T-helper 22 cell (primary cell): ENCODE results near the gene LPAR2.

Source experiments
- DNase-seq: peaks from one replicate; pipeline ENCODE4 v3.0.0-alpha.2; 2020; ENCODE audit warnings: low read depth

The LPAR2 gene

DNA sequence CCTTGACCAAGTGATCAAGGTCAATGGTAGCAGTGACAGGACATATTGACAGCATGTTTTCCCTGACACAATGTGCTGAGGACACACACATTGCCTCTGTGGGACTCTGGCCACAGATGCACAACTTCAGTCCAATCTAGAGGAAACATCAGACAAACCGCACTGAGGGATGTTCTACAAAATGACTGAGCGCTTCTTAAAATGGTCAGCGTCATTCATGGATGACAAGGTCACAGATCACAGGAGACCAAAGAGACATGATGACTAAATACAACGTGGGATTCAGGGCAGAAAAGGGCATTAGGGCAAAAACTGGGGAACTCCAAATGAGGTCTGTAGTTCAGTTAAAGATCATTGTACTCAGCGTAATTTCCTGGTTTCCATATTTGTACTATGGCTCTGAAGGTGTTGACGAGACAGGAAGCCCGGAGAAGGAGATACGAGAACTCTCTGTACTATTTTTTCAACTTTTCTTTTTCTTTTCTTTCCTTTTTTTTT lies 30.2 kb downstream of the LPAR2 start:
- DNase-seq = peak; percentile 66

DNA sequence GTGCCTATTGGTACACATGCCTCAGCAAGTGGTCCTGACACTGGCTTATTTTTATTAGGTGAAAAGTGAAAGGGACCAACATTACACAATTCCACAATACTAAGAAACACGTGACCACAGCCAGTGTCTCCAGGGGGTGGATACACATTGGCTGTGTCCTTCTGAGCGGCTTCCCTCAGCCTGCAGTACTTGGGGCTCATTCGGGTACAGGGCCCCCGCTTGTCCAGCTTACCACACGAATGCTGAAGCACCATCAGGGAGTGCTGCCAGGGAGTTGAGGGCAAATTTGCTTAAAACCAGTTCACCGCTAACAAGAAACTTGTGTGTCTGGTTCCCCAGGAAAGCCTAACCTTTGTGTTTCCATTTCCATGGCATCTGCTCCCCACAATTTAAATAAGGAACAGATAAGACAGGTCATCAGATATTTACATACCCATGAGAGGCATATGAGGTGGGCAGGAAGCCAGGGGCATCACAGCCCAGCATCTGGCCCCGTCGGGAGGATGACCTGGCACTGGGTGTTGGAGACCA lies 32.8 kb downstream of the LPAR2 start:
- no peak for DNase-seq

DNA sequence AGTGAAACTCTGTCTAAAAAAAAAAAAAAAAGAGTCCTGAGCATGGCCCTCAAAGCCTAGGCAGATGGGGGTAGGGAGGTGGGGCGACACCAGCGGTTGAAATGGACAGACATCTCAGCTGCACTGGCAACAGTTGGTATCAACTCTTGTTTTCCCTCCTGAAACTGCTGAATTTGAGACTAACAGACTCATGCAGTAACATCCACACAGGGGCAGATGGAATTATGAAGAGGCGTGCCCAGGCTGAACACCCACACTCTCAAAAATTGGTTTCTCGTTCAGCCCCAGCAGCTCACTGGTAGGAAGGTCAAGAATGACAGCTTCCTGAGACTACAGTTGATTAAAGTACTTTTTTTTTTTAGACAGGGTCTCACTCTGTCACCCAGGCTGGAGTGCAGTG lies 33.6 kb downstream of the LPAR2 start:
- no peak for DNase-seq

- DNase-seq = no peak
Measured at GRCh38 chr19:19592690-19593089, 35.3 kb downstream of the LPAR2 start.

DNA sequence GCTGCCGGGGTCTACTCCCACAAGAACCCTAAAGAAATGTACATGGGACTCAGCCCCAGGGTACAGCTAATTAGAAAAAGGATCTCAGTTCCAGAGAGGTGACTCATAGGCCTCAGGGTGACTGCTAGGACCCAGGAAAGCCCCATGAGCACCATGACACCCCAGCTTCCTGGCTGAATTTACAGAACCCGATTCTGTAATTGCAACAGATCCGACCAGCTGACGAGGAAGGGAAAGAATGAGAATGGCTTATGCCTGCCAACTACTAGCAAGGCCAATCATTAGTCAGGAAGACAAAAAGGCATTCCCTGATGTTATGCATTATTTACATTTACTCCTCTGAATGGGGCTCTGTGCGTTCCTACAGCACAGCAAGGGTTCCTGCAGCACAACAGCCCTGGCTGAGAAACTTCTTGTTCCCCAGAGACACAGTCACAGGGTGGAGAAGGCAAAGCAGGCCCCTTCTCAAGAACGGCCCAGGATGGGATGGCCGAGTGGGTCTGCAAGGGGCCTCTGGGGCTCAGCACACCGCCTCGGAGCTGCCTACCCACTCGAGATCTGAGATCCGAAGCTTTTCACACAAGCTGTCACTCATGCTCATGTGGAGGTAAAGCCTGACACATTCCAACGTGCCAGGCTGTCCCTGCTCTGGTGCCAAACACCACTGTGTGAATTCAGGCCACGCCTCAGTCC lies 36.7 kb downstream of the LPAR2 start:
- DNase-seq = peak; percentile 77

GRCh38 chr19:19588546-19588945 lies 39.5 kb downstream of the LPAR2 start:
- no peak for DNase-seq

DNA sequence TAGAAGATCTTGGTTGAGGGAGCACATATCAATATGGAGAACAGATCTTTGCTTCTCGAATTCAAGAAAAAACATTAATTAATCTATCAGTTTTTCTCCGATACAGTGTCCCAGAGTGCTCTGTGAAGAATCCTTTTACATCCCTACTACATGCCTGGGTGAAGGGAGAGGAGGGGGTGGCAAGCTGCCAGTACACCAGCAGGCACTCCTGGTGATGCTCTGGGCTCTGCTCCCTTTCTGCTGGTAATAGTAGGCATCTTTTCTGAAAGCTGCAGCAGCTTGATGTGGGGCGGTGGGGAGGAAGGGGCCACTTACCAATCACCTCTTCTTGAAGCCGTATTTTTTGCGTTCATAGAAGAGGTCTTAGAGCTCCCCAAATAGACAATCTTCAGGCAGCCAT lies 40.2 kb downstream of the LPAR2 start:
- DNase-seq = no peak

DNA sequence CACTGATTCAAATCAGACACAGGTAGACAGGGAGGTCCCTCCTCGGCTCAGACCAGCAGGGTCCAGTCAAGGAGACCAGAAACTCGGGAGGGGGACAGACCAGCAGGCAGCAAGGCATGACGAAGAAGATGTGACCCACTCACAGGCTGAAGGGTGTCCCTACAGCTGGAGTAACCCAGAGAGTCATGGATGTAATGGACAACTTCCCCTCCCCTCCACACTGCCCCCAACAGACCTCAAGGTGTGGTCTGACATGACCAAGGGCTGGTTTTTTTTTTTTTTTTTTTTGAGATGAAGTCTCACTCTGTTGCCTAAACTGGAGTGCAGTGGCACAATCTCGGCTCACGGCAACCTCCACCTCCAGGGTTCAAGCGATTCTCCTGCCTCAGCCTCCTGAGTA lies 43.7 kb downstream of the LPAR2 start:
- DNase-seq = no peak

DNA sequence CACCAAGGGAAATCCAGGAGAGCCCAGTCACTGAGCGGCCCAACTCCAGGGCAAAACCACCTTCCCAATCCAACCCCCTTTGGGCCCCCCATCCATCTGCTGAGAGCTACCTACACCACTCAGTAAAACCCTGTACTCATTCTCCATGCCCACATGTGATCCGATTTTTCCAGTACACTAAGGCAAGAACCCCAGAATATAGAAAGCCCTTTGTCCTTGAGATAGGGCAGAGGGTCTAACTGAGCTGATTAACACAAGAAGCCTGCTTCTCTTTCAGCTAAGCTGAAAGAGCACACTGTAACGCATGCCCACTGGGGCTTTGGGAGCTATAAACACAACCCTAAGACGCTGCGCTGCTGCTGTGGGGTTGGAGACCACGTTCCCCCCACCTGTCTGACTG lies 45.5 kb downstream of the LPAR2 start:
- no peak for DNase-seq

- no peak for DNase-seq
Measured at GRCh38 chr19:19581391-19581790, 46.6 kb downstream of the LPAR2 start.

GRCh38 chr19:19580418-19580817 lies 47.6 kb downstream of the LPAR2 start:
- no peak for DNase-seq

DNA sequence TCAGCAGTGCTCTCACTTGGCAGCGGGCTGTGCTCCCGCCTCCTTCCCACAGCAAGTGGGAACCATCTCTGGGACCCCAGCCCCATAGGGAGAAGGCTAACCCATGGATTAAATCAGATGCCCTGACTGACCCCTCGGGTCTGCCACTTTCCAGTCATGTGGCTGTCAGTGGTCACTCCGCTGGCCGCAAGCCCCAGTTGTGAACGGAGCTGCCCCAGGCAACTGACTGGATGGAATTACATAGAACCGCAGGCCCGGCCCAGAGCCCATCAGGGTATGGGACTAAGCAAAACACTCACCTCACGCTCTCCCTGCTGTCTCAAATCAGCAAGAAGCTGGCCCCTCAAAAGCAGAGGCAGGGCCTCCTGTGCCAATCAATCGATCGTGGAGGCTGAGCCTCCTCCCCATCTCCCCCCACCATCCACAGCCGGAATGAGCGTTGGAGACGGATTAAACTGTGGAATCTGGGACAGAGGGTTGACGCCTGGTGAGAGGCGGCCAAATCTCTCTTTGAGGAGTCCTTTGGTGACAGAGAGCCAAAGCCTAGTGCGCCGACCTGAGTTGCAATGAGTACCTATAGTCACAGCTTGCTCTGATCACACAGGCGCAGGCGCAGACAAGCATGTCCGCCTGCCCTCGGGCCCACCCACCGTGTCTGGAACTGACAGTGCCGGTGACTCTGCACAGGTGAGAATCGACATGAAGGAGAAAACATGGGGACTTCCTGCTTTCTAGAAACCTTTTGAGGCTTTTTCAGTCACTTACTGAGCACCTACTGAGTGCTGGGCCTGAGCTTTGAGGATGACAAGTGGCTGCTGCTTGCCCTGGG lies 48.3 kb downstream of the LPAR2 start:
- DNase-seq = no peak

- DNase-seq = no peak
Measured at GRCh38 chr19:19578252-19578651, 49.8 kb downstream of the LPAR2 start.

DNA sequence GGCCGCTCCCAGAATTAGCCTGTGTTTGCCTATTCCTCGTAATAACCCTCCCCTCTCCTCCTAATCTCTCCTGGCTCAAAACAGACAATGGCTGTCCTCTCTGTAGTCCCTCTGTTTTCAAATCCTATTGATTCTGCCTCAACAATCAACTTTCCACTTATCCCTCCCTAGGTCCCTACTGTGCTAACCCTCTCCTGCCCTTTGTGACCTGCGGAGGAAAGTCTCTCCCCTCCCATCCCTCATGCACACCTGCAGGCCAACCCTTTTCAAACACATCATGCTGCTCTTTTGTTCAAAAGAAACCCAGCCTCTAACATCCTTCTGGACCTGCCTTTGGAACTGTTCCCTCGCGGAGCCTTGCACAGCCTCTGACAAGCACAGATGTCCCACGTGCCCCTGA lies 52.6 kb downstream of the LPAR2 start:
- no peak for DNase-seq
